Right atrium auricular region (tissue), 2 donors: ENCODE data around the gene INTS15. TPM values are rescaled to one million over a fixed set of nuclear protein-coding genes. Genes with fewer than 3 reads are reported as not detected.

Experiments used
- DNase-seq: peaks from one replicate; pipeline ENCODE4 v3.0.0-alpha.2; 2019; ENCODE audit warnings: low spot score
- H3K27ac ChIP-seq, 2 donors: fragments of 200-600 bp; sonication (generic); 1 replicate in 1 of 2; 2 replicates in 1 of 2; pipeline ENCODE4 v1.5.1; 2016 to 2019
- H3K27me3 ChIP-seq, 2 donors: fragments of 200-600 bp; sonication (generic); one replicate each; pipeline versions ENCODE4 v1.5.1 to v1.6.0; 2017 to 2019
- H3K36me3 ChIP-seq: fragments of 200-600 bp; sonication (generic); one replicate; pipeline ENCODE4 v1.5.1; 2016
- H3K4me1 ChIP-seq, 2 donors: fragments of 200-600 bp; sonication (generic); one replicate each; pipeline versions ENCODE4 v1.5.1 to v1.6.0; 2017 to 2019
- H3K4me3 ChIP-seq, 2 donors: fragments of 200-600 bp; sonication (generic); 1 replicate in 1 of 2; 2 replicates in 1 of 2; pipeline ENCODE4 v1.5.1; 2017 to 2019; ENCODE audit warnings: mild to moderate bottlenecking in 1 of 2, moderate library complexity in 1 of 2
- H3K9me3 ChIP-seq, 2 donors: fragments of 200-600 bp; sonication (generic); one replicate each; pipeline ENCODE4 v1.5.1; 2019
- CTCF ChIP-seq, 2 donors: fragments of 200-600 bp; sonication (generic); IDR thresholded peaks; one replicate each; pipeline ENCODE4 v1.5.1; 2019; ENCODE audit warnings: antibody characterized with exemption in 2 of 2
- total RNA-seq, 2 donors: library from RNA; depleted of rRNA; stranded (reverse); fragments of >200 nt; gene quantifications; one replicate each; pipeline ENCODE4 v1.1.0, GENCODE V29; 2016

The INTS15 gene
- total RNA-seq, 2 donors from 2014 or later = 12.5 to 19.5 TPM

GRCh38 chr7:6637544-6638229, 47.9 kb downstream of the INTS15 start:
- peaks cover 17% of the 10 kb centered on the region for H3K36me3 ChIP-seq
- H3K27me3 ChIP-seq = no peaks in the 10 kb centered on the region
- H3K9me3 ChIP-seq = no peaks in the 10 kb centered on the region
- no peak for DNase-seq
- H3K4me3 ChIP-seq = peak overlapping the region; percentile 73 to 91
- peaks cover 0 to 21% of the 10 kb centered on the region in 2 donors for H3K4me1 ChIP-seq
- H3K27ac ChIP-seq = peak overlapping the region; percentile 37 to 46
- peak in 1 of 2 donors; percentile 30 for TF ChIP-seq CTCF (IDR thresholded peaks at IDR 0.05)

DNA sequence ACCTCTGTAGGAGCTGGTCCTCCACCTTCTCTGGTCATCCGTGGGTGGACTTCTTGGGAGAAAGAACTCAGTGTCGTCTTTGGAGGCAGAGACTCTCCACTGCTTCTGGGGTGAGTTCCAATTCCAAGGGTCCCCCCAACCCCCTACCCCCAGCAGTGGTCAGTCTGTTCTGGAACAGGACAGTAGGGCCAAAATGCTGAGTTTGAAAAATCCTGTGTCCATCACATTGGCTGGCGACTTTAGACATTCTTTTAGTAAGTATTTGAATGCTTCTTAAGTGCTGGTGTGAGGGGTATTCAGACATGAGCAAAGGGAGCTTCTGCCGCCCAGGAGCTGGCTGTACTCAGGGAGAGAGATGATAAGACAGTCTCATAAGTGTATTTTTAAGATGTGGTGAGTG, 49.2 kb downstream of the INTS15 start:
- Histone ChIP-seq H3K27me3 (no peaks in the 10 kb centered on the region), H3K9me3 (no peaks in the 10 kb centered on the region), H3K4me1 (peaks cover 0 to 21% of the 10 kb centered on the region in 2 donors), H3K27ac (no peak overlapping the region), H3K4me3 (no peak overlapping the region), H3K36me3 (peaks cover 30% of the 10 kb centered on the region)
- no peak for TF ChIP-seq CTCF (IDR thresholded peaks at IDR 0.05)
- no peak for DNase-seq

GRCh38 chr7:6639627-6640026, 49.8 kb downstream of the INTS15 start:
- Histone ChIP-seq H3K27me3 (no peaks in the 10 kb centered on the region), H3K4me3 (no peak overlapping the region), H3K36me3 (peaks cover 36% of the 10 kb centered on the region), H3K4me1 (peaks cover 0 to 21% of the 10 kb centered on the region in 2 donors), H3K27ac (no peak overlapping the region), H3K9me3 (no peaks in the 10 kb centered on the region)
- no peak for DNase-seq
- no peak for TF ChIP-seq CTCF (IDR thresholded peaks at IDR 0.05)

- Histone ChIP-seq H3K27ac (no peak overlapping the region), H3K9me3 (no peaks in the 10 kb centered on the region), H3K4me3 (no peak overlapping the region), H3K36me3 (peaks cover 43% of the 10 kb centered on the region), H3K27me3 (no peaks in the 10 kb centered on the region), H3K4me1 (peaks cover 0 to 21% of the 10 kb centered on the region in 2 donors)
- no peak for DNase-seq
- no peak for TF ChIP-seq CTCF (IDR thresholded peaks at IDR 0.05)
These were observed 50.5 kb downstream of the INTS15 start for GRCh38 chr7:6640246-6640721.

- no peaks in the 10 kb centered on the region for H3K27me3 ChIP-seq
- H3K27ac ChIP-seq = no peak overlapping the region
- no peak for DNase-seq
- H3K36me3 ChIP-seq = peaks cover 51% of the 10 kb centered on the region
- no peak overlapping the region for H3K4me3 ChIP-seq
- peaks cover 0 to 17% of the 10 kb centered on the region in 2 donors for H3K4me1 ChIP-seq
- no peak for TF ChIP-seq CTCF (IDR thresholded peaks at IDR 0.05)
- no peaks in the 10 kb centered on the region for H3K9me3 ChIP-seq
These were observed 51.6 kb downstream of the INTS15 start for GRCh38 chr7:6641305-6642035.
